PC-3 (cell line): ENCODE data around the gene CFAP73. TPM values are rescaled to one million over a fixed set of nuclear protein-coding genes. Genes with fewer than 3 reads are reported as not detected.

Source experiments
- ATAC-seq: fragments of 200-7000 bp; cut with Tn5 transposase; 2 replicates; pipeline ENCODE4 v1.9.1; 2020; ENCODE audit warnings: mild to moderate bottlenecking, moderate library complexity
- BruUV-seq: library from RNA; stranded (reverse); fragments of 400-500 nt; replicated peaks from 2 replicates; lab custom pipeline; 2021; lab: Mats Ljungman, UMichigan
- CTCF ChIA-PET: fragments of 300-600 bp; sonication (Branson Sonifier 250); formaldehyde crosslinking; loops from one replicate; lab custom pipeline; 2022; ENCODE audit warnings: antibody characterized with exemption; lab: Charles Lee
- POLR2A ChIA-PET: fragments of 300-600 bp; sonication (Branson Sonifier 250); formaldehyde crosslinking; loops from one replicate; lab custom pipeline; 2022; ENCODE audit warnings: antibody characterized with exemption; ENCODE audit not compliant: unreplicated experiment; lab: Charles Lee
- DNase-seq: peaks from one replicate; pipeline ENCODE4 v3.0.0-alpha.2; 2015
- H2AFZ ChIP-seq: fragments of 300-600 bp; sonication (generic); 2 replicates; pipeline ENCODE4 v1.6.0; 2016; ENCODE audit warnings: antibody characterized with exemption, low read length
- H3F3A ChIP-seq: fragments of 300-600 bp; sonication (generic); one replicate; pipeline ENCODE4 v1.6.0; 2017; ENCODE audit warnings: antibody characterized with exemption, low read length, control low read depth, mild to moderate bottlenecking; ENCODE audit not compliant: unreplicated experiment
- H3K27ac ChIP-seq: fragments of 300-600 bp; sonication (generic); 2 replicates; pipeline ENCODE4 v1.5.1; 2016; ENCODE audit warnings: mild to moderate bottlenecking, low read length
- H3K27me3 ChIP-seq: fragments of 300-600 bp; sonication (generic); 2 replicates; pipeline ENCODE4 v1.6.1; 2016; ENCODE audit warnings: low read length, mixed read lengths
- H3K36me3 ChIP-seq: fragments of 300-600 bp; sonication (generic); 2 replicates; pipeline ENCODE4 v1.6.1; 2016; ENCODE audit warnings: low read depth, mixed run types, low read length, mixed read lengths
- H3K4me1 ChIP-seq: fragments of 300-600 bp; sonication (generic); 2 replicates; pipeline ENCODE4 v1.5.1; 2016; ENCODE audit warnings: low read length; ENCODE audit not compliant: insufficient read depth
- H3K4me2 ChIP-seq: fragments of 300-600 bp; sonication (generic); 2 replicates; pipeline ENCODE4 v1.6.0; 2016; ENCODE audit warnings: low read length
- H3K4me3 ChIP-seq: fragments of 300-600 bp; sonication (generic); 2 replicates; pipeline ENCODE4 v1.5.1; 2016; ENCODE audit warnings: mild to moderate bottlenecking, low read length, mixed read lengths
- H3K79me2 ChIP-seq: fragments of 300-600 bp; sonication (generic); 2 replicates; pipeline ENCODE4 v1.6.1; 2017; ENCODE audit warnings: low read length, mixed read lengths
- H3K9ac ChIP-seq: fragments of 300-600 bp; sonication (generic); 2 replicates; pipeline ENCODE4 v1.6.0; 2016; ENCODE audit warnings: mild to moderate bottlenecking, low read length
- H3K9me2 ChIP-seq: fragments of 300-600 bp; sonication (generic); replicated peaks from 2 replicates; pipeline ENCODE4 v1.6.1; 2016; ENCODE audit warnings: mixed run types, low read length, mixed read lengths
- H3K9me3 ChIP-seq: fragments of 300-600 bp; sonication (generic); 2 replicates; pipeline ENCODE4 v1.6.1; 2016; ENCODE audit warnings: low read length, mixed read lengths
- H4K20me1 ChIP-seq: fragments of 300-600 bp; sonication (generic); 2 replicates; pipeline ENCODE4 v1.6.1; 2016; ENCODE audit warnings: low read length, mixed read lengths
- EZH2 ChIP-seq: fragments of 300-600 bp; sonication (generic); IDR thresholded peaks from one replicate; pipeline ENCODE4 v1.6.1; 2017; ENCODE audit warnings: antibody characterized with exemption, mild to moderate bottlenecking, low read length; ENCODE audit not compliant: unreplicated experiment
- EZH2phosphoT487 ChIP-seq: fragments of 300-600 bp; sonication (generic); IDR thresholded peaks from 2 replicates; pipeline ENCODE4 v1.6.1; 2018; ENCODE audit warnings: mild to moderate bottlenecking, antibody characterized with exemption, low read length, borderline replicate concordance
- intact Hi-C: fragments of 100-400 bp; cut with micrococcal nuclease; formaldehyde crosslinking; loops from 2 replicates; pipeline ENCODE4 v1.9.0; 2023
- total RNA-seq: library from RNA; depleted of rRNA; stranded (reverse); fragments of >200 nt; gene quantifications from 2 replicates; pipeline ENCODE4 v1.2.3, GENCODE V29; 2014
- TF ChIP-seq, protein P1 (sequence below): fragments of 300-600 bp; sonication (generic); conservative IDR thresholded peaks from 2 replicates; pipeline ENCODE4 v1.5.1; 2017; ENCODE audit warnings: antibody characterized with exemption, low read depth, mild to moderate bottlenecking, low read length

The CFAP73 gene
- total RNA-seq, 1 experiment from 2014 or later: not detected

DNA sequence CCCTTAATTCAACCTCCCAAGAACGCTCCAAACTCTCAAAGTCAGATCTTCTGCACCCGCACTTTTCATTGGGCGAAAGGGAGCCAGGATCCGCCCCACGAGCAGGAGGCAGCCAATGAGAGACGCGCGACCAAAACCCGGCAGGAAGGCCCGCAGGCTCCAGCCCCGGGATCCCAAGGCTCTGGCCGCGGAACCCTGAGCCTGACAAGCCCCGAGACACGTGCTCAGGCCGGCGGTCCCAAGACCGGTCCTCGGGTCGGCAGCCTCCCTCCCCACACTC, 35.3 kb downstream of the CFAP73 start:
- no peaks in the 10 kb centered on the region for H3K27me3 ChIP-seq
- H3K9me2 ChIP-seq: no peaks in the 10 kb centered on the region
- H3K4me2 ChIP-seq: peak overlapping the region; percentile 90
- CTCF ChIA-PET: no interaction called here
- peaks cover 24% of the 10 kb centered on the region for H3K4me1 ChIP-seq
- DNase-seq (peak; percentile 89), ATAC-seq (peak; percentile 87)
- BruUV-seq: TSS peak; percentile 47
- no peaks in the 10 kb centered on the region for H3F3A ChIP-seq
- peaks cover 38% of the 10 kb centered on the region for H4K20me1 ChIP-seq
- no peak for TF ChIP-seq EZH2phosphoT487
- TF ChIP-seq, protein P1, sequence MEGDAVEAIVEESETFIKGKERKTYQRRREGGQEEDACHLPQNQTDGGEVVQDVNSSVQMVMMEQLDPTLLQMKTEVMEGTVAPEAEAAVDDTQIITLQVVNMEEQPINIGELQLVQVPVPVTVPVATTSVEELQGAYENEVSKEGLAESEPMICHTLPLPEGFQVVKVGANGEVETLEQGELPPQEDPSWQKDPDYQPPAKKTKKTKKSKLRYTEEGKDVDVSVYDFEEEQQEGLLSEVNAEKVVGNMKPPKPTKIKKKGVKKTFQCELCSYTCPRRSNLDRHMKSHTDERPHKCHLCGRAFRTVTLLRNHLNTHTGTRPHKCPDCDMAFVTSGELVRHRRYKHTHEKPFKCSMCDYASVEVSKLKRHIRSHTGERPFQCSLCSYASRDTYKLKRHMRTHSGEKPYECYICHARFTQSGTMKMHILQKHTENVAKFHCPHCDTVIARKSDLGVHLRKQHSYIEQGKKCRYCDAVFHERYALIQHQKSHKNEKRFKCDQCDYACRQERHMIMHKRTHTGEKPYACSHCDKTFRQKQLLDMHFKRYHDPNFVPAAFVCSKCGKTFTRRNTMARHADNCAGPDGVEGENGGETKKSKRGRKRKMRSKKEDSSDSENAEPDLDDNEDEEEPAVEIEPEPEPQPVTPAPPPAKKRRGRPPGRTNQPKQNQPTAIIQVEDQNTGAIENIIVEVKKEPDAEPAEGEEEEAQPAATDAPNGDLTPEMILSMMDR: no peak
- TF ChIP-seq EZH2: no peak
- no peaks in the 10 kb centered on the region for H3K9me3 ChIP-seq
- POLR2A ChIA-PET: interaction anchor here (0.6 to 0.7 kb wide), 3 partner anchors 55 to 1402 kb away, joined by 3 to 18 read pairs (median 5); no protein-coding TSS in a partner anchor
- peak overlapping the region; percentile 86 for H2AFZ ChIP-seq
- peak overlapping the region; percentile 95 for H3K4me3 ChIP-seq
- peaks cover 28% of the 10 kb centered on the region for H3K36me3 ChIP-seq
- intact Hi-C loops: no loop called here
- peak overlapping the region; percentile 100 for H3K9ac ChIP-seq
- H3K79me2 ChIP-seq: peaks cover 82% of the 10 kb centered on the region
- peak overlapping the region; percentile 91 for H3K27ac ChIP-seq

DNA sequence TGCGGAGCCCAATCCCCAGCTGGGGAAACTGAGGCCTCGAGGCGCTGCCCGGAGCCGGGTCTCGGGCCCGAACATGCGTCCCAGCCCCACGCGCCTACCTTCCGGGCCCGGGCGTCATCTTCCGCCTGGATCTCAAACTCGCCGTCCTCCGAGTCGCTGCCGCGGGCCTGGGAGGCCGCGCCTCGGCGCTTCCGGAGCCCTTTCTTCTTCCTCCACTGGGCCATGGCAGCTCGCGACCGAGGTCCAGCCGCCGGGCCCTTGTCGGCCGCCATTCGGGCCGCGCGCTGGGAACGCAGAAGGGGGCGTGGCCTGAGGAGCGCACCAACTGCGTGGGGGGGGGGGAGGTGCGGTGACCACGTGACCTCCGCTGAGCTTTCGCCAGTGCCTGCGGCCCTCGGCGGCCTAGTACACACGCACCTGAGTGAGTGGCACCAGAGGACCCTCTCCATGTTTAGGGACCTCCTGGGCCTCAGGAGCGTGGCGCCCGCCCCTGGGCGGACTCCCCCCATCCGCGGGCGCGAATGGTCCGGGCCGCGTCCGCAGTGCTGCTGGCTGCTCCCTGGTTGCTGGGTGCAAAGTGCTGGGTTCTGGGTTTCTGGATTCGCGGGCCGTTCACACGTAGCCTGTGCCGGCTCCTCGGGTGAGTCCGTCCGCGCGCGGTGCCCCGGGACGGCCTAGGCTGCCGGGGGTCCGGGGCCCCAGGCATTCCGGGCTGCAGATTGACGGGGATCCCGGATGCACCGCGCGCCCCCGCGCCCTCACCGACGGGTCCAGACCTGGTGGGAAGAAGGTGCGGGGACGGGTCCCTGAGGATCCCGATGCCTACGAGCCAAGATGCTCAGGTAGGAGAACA, 35.9 kb downstream of the CFAP73 start, which contains the start of the genes DDX54 and RITA1:
Gene DDX54 (minus strand): TSS at position 299 of the 853 bp plus-strand sequence. CDS start 27 bp downstream, at position 272.
Gene RITA1 (plus strand): TSS at position 542 of the 853 bp plus-strand sequence. CDS start 1,026 bp downstream, outside the sequence.
- intact Hi-C loops: no loop called here
- Histone ChIP-seq H3K4me1 (peaks cover 24% of the 10 kb centered on the region), H3K9ac (peak within 1 kb of the TSS; percentile 100), H3K79me2 (peaks cover 77% of the 10 kb centered on the region), H4K20me1 (peaks cover 37% of the 10 kb centered on the region), H3K4me2 (peak within 1 kb of the TSS; percentile 90), H3K9me2 (no peaks in the 10 kb centered on the region), H2AFZ (peak within 1 kb of the TSS; percentile 86), H3K27me3 (no peaks in the 10 kb centered on the region), H3K4me3 (peak within 1 kb of the TSS; percentile 95), H3K9me3 (no peaks in the 10 kb centered on the region), H3F3A (no peaks in the 10 kb centered on the region), H3K27ac (peak within 1 kb of the TSS; percentile 91), H3K36me3 (peaks cover 23% of the 10 kb centered on the region)
- ChIA-PET CTCF (no interaction called here), POLR2A (interaction anchor here (0.5 to 0.7 kb wide), 4 partner anchors 54 to 1401 kb away, joined by 3 to 18 read pairs (median 4); no protein-coding TSS in a partner anchor)
- no TSS peak for BruUV-seq
- TF ChIP-seq, protein P1: no peak
- TF ChIP-seq EZH2phosphoT487: no peak
- TF ChIP-seq EZH2: no peak
- DNase-seq (peak; percentile 73), ATAC-seq (peak; percentile 64)

GRCh38 chr12:113186033-113186365, 36.5 kb downstream of the CFAP73 start:
- peak overlapping the region; percentile 95 for H3K4me3 ChIP-seq
- intact Hi-C loops: no loop called here
- TF ChIP-seq, protein P1: no peak
- H3K9me3 ChIP-seq: no peaks in the 10 kb centered on the region
- H3K9ac ChIP-seq: peak overlapping the region; percentile 100
- H4K20me1 ChIP-seq: peaks cover 31% of the 10 kb centered on the region
- H3K36me3 ChIP-seq: peaks cover 17% of the 10 kb centered on the region
- H3F3A ChIP-seq: no peaks in the 10 kb centered on the region
- DNase-seq: peak; percentile 44
- H3K4me1 ChIP-seq: peaks cover 24% of the 10 kb centered on the region
- ChIA-PET CTCF (no interaction called here), POLR2A (interaction anchor here (0.5 to 0.6 kb wide), 3 partner anchors 9 to 231 kb away, joined by 3 to 23 read pairs (median 4); no protein-coding TSS in a partner anchor)
- ATAC-seq: peak; percentile 5
- H3K4me2 ChIP-seq: peak overlapping the region; percentile 90
- no peaks in the 10 kb centered on the region for H3K9me2 ChIP-seq
- H3K27ac ChIP-seq: peak overlapping the region; percentile 91
- H2AFZ ChIP-seq: peak overlapping the region; percentile 86
- BruUV-seq: no TSS peak
- no peaks in the 10 kb centered on the region for H3K27me3 ChIP-seq
- peaks cover 71% of the 10 kb centered on the region for H3K79me2 ChIP-seq
